HUDEP-2 (cell line): Measurements from ENCODE around the gene CMC4.

Experiments used
- DNase-seq, 76 experiments: peaks; one replicate each; lab custom pipeline; 2025; ENCODE audit not compliant: unreplicated experiment in 76 of 76; lab: John Stamatoyannopoulos, UW

The CMC4 gene

DNA sequence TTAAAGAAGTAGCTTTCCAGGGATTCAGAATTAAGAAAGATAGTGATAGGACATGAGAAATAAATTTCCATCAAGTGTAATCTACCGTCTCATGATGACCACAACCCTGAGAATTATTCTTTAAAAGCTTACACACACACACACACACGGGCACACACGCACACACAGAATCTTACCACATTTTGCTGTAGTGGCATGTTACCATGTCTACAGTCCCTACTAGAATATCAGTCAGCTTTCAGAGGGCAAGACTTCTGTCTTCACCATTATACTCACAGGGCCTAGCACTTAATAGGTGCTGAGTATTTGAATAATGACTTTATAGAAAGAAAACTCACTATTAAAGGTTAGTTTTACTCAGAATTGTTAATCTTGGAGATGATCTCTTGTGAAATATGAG, 15.4 kb downstream of the CMC4 start:
- DNase-seq, result no peak

DNA sequence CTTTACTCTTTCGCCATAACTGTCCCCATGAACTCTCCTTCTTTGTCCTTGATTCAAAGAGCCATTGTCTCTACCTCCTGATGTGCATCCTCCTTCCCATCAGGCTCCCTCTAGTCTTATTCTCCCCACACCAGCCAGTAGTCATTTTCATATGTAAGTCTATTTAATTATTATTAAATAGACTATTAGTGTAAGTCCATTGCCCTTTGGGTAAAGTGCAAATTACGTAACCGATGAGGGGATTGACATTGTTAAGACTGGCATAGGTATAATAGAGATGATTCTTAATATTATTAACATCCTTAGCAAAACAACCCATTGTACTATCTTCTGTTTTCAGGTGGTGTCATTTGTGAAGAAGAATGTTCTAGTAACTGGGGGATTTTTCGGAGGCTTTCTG, 16.7 kb downstream of the CMC4 start:
- no peak for DNase-seq

DNA sequence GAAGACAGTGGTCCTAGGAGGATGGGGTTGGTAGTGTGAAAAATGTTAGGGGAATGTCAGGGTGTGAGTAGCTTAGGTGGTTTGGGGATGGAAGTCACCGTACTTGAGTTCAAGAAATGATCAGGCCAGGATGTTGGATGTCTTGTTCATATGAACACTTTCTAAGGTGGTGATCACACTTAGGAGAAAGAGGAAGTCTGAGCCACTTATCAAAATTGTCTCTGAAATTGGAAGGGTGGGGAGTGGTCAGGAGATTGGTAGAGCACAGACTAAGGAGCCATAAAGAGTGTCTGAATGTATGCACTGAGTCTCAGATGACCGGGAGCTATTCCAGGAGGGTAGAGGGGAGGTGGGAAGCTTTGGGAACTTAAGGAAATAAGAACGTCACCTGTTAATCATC, 17.3 kb downstream of the CMC4 start:
- no peak for DNase-seq

DNA sequence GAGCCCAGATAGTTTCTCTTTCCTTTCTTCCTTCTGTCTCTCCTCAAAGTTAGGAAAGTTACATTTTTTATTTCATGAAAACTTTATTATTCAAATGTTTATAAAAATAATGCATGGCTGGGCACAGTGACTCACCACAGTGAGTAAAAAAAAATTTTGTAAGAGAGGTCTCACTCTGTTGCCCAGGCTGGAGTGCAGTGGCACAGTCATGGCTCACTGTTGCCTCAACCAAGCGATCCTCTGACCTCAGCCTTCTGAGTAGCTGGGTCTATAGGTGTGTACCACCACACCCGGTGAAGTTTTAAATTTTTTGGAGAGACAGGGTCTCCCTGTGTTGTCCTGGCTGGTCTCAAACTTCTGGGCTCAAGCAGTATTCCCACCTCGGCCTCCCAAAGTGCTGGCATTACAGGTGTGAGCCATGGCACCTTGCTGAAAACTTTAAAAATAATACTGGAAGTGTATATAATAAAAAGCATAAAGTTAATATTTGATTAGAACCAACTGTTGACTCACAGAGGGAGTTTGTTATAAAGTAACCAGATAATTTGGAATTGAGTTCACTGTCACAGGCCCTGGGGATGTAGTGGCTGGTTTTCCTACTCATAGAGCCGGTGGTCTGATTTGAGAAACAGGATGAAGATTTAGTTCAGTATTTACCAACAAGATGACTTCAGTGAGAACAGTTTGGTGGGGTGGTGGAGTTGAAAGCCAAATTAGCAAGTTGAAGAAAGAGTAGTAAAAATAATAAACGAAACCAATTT, 18.0 kb downstream of the CMC4 start:
- DNase-seq, result no peak

DNA sequence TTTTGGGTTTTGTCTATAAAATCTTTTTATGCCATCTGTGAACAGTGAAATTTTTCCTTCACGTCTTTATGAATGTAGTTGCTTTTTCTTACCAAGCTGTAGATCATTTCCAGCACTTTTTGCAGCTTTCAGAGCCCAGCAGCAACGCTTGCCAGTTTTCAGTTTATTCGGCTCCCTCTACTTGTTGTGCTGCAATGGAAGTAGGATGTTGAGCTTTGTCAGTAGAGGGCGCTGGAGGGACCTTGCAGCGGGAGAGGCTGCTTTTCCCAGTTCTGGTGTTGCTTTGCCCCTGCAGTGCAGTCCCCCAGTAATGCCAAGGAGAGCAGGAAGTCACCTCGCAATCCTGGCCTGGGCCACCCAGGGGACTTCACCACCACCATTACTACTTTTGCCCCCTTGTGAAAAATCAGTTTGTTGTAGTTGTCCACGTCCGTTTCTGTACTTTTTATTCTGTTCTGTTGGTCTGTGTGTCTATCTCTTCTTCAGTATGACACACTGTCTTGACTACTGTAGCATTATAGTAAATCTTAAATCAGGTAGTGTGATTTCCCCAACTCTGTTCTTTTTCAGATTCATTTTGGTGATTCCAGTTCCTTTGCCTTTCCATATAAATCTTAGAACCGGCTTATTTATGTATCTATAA, 21.8 kb downstream of the CMC4 start:
- peak in 41 of 76 experiments; percentile 0 to 45 (median 15) for DNase-seq

DNA sequence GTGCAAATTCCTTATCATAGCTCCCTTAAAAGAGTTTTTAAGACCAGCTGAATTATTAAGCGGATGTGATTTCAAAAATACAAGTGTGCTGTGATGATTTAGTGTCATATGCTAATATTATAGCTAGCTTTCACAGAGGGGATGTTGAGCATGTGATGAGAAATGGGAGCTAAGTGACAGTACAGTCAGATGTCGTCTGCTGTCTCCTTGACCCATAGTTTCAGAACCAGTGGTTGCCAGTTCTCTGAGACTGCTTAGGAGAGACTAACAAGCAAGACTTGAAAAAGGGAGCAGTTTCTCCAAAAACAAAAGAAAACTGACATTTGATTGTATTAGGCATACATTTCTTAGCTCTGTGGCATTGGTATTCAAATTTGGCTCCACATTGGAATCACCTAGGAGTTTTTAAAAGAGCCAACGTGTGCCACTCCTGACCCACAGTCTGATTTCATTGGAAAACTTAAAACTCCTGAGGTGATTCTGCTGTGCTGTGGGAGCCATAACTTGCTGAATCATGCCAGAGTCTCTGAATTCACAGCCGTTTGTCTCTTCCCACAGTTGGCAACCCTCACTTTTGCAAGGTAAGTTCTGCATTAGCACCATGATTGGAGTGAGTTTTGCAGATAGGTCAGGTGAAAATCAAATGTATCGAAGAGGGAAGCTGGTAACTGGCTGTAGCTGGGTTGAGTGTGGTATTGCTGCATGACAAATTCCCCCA, 24.0 kb downstream of the CMC4 start:
- no peak for DNase-seq

DNA sequence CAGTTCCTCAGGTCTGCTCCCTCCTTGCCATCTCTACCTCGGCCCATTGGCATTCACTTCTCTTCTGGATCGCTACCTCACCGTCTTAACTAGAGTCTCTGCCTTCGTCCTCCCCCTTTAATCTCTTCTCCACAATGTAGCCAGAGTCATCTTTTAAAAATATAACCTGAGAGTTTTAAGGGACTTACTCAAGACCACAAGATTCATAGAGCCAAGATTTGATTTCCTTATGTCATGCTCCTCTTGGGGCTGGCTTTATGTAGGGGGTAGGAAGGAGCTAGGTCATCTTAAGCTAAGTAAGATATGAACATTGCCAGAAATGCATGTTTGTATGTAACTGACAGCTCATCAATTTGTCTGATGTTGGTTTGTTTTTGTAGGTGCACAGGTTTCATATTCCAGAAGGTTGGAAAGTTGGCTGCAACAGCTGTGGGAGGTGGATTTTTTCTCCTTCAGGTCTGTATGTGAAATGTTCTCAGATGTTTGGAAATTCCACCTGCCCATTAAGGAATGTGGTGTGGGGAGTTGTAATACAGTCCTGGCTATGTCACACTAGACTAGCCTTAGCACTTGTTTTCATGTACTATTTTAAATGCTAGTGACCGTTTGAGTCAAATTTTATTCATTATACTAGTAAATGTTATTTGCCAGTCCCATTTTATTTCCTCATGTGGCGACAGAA, 24.7 kb downstream of the CMC4 start:
- DNase-seq, result no peak

DNA sequence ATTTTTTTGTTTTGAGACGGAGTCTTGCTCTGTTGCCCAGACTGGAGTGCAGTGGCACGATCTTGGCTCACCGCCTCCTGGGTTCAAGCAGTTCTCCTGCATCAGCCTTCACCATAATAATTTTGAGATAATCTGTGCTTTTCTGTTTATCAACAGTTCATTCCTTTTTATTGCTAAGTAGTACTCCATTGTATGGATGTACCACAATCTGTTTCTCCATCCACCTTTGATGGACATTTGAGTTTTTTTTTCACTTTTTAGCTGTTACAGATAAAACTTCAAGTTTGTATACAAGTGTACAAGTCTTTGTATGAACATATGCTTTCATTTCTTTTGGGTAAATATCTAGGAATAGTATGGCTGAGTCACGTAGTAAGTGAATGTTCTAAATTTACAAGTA, 35.2 kb downstream of the CMC4 start:
- no peak for DNase-seq

DNA sequence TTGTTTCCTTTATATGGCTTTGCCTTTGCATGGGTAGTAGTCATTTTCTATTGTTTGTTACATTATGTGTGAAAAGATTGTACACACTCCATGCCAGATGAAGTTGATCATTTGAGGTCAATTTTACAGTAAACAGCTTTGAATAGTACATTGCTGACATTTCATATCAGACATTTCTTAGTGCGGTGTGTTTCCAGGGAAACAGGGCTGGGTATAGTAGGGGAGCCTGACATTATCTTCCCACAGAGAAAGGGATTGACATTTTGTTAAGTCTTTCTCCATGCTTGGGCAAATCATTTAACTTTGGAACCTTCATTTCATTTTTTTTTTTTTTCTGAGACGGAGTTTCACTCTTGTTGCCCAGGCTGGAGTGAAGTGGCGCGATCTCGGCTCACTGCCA, 39.3 kb downstream of the CMC4 start:
- no peak for DNase-seq

DNA sequence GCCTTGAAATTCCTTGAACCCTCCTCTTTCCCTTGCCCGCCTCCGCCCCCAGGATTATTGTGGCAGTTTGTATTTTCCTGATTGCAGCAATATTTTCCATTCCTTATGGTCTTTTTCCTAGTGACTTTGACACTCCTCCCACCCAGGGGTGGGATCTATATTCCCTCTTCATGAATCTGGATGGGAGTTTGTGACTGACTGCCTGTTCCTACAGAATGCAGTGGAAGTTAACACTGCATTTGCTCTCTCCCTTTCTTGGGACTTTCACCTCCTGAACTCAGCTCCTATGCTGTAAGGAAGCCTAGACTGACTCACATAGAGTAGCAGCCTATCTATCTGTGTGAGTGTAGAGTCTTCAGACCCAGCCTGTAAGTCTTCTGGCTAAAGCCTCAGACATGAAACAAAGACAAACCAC, 42.1 kb downstream of the CMC4 start:
- no peak for DNase-seq

DNA sequence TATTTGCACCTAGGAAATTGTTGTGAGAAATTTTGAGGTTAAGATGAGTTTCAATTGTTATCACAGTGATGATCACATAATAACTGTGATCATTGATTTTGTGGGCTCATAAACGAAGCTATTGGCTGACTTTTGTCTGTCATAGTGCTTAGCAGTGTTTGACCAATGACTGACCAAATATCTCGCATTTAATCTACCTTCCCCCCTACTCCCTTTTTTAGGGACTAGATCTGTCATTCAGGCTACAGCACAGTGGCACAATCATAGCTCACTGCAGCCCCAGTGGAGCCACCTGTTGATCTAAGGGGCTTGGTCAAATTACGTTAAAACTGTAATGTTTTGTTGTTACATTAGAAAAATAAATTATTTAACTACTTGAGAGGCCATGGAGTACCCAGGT, 42.8 kb downstream of the CMC4 start:
- peak in 2 of 76 experiments; percentile 1 to 2 for DNase-seq

DNA sequence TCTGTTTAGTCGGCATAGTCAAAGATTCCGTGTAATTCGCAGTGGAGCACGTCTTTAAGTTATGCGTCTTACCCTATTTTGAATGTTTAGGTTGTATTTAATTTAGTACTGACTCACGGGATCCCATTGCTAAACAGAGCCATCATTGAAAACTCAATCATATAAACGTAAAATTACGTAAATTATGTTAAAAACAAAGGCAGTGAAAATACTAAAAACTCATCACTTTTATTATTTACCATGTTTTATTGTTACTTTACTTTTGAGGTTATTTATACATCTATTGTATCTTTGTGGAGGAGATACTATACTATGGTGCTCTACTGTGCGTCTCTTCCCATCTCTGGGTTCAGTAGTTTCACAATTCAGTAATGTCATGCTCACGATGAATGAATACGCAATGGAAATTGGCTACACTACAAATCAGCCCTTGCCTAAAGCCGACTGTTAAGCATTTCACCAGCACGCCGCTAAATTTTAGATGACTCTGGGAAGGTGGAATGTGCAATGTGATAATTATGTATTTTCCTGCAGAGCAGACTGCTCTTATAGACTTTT, 43.3 kb downstream of the CMC4 start:
- peak in 22 of 76 experiments; percentile 0 to 50 (median 9) for DNase-seq

DNA sequence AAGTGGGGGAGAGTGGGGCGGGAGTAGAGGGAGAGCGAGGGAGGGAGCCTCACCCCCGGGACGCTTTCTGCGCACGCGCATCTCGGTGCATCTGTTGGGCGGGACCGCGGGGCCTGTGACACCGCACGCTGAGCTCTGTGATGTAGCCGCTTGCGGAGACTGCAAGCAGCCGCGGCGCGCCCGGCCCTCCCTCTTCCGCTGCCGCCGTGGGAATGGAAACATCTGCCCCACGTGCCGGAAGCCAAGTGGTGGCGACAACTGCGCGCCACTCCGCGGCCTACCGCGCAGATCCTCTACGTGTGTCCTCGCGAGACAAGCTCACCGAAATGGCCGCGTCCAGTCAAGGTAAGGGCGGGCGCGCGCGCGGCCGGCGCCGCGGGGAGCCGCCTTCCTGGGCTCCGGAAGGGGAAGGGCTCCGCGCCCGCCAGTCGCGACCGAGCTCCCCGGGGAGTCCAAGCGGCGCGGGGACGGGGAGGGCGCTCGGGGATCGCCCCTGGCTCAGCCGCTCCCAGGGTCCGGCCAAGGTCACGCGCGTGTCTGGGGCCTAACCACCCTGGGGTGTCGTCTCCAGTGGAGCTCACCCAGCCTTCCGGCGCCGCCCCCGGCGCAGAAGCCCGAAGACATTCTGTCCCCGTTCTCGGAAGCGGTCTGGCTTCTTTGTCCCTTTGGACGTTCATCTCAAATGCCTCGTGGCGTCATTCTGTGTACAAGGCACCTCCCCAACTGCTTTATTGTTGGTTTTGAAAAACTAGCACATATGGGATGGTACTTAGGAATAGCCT, 44.0 kb downstream of the CMC4 start, which contains the start of gene FUNDC2:
TSS of gene FUNDC2 (plus strand) at position 118 of the 782 bp plus-strand sequence. CDS start at position 213, 95 bp downstream.
- DNase-seq, result peak in 75 of 76 experiments; percentile 5 to 93 (median 85)

DNA sequence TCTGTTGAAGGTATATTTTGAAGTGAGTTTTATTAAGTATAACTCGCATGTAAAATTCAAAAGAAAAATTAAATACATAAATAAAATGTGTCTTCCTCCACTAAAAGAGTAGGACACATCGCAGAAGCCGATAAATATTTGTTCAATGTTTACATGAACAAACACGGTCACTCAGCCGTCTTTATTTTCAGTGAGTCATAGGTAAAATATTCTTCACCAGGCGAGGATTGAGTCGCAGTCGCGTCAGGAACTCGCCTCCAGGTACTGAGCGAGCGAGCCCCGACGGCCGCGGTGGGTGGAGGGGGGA, 44.6 kb downstream of the CMC4 start:
- no peak for DNase-seq

DNA sequence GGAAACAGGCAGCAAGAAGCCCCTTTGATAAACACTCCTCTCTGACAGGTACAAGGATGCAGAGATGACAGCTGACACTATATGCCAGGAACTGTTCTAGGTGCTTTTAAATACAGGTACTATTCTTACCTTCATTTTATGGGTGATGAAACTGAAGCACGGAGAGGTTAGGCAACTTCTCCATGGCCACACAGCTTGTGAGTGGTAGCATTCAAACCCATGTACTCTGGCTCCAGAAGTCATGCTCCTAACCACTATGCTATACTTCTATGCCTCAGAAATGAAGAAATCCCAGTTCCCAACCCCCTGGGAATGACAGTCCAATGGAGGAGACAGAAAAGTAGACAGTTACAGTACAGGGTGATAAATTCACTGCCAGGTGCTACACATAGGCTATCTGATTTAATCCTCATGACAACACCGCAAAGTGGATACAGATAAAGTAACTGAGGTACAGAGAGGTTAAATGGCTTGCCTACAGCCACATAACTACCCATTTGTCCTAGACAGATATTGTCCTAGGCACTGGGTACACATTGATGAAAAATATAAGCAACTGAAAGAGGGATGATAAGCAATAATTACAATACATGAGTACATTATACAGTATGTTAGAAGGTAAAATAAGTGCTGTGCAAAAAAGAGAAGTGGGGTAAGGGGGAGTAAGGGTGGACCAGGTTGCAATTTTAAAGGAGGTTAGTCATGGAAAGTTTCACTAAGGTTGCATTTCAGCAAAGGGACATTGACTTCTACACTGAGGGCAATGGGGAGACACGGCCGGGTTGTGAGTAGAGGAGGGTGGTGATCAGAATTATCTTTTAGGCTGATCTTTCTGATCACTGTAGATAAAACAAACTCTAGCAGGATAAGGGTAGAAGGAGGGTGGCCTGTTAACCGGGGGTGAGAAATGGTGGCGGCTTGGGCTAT, 46.8 kb downstream of the CMC4 start:
- no peak for DNase-seq

DNA sequence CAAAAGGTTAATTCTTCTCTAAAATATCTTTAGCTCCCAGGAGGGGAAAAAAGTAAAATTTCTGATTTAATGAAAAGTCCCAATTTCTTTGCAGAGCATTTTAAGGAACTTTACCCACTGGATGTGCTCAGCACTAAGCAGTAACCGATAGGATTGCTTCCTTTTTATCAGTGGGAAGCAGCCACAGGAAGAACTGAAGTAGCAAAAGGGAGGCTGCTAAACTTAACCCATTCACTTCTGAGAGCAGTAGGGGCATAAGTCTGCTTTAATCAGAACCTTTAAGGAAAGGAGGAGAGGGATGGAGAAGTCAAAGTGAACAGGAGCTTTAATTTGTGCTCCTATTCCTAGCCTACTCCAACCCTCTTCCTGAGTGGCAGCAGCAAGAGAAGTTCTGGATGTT, 48.4 kb downstream of the CMC4 start, which contains the start of gene F8:
TSS of gene F8 (minus strand) at position 139 of the 400 bp plus-strand sequence. CDS start 171 bp downstream, outside the sequence.
- no peak for DNase-seq

DNA sequence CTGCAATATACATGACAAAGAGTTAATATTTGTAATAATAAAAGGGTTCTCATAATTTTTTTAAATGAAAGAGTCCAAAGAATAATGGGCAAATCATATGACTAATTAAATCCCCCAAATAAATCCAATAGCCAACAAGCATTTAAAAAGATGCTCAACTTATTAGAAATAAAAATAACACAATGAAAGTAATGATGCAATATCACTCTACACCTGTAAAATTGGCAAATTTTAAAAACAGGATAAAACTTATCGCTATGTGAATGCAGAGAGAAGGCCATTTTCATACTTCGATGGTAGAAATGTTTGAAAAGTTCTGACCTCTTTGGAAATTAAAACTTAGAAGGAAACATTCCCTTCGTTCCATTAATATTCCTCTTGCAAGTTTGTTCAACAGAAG, 50.3 kb downstream of the CMC4 start:
- DNase-seq, result no peak
